ENCODE data around the gene DNAJC8. TPM values are rescaled to one million over a fixed set of nuclear protein-coding genes. Genes with fewer than 3 reads are reported as not detected.

Gene DNAJC8
- total and polyA plus RNA-seq, 10 of the 15 experiments (the other 5 are each of a cell fraction or from before 2014, with no cell fraction given) = 91.2 to 296 (median 152) TPM

GRCh38 chr1:28159243-28159642 lies 73.6 kb downstream of the DNAJC8 start:
- no TSS peak for BruUV-seq (replicated peaks)
- CTCF ChIA-PET = no interaction called here
- no peak overlapping the region for H2AFZ ChIP-seq (ENCODE audit: control insufficient read depth, low read depth, low read length)
- in situ Hi-C loops (cut with MboI) (no loop called here), intact Hi-C loops (cut with micrococcal nuclease; ENCODE audit: unreplicated experiment) (no loop called here)
- H4K20me1 ChIP-seq (ENCODE audit: control insufficient read depth, insufficient read depth) = no peaks in the 10 kb centered on the region; the same call in 1 of the 2 replicates
- H3K9ac ChIP-seq (ENCODE audit: control insufficient read depth, insufficient read depth, low read length) = no peak overlapping the region
- no peaks in the 10 kb centered on the region; the same call in 1 of the 2 replicates for H3K4me1 ChIP-seq (ENCODE audit: control insufficient read depth, insufficient read depth, low read length)
- POLR2A ChIA-PET = interaction anchor here (0.6 kb wide), 1 partner anchor 39 kb away, joined by 3 read pairs; no protein-coding TSS in a partner anchor
- H3K79me2 ChIP-seq (ENCODE audit: control insufficient read depth, insufficient read depth, low read length) = no peaks in the 10 kb centered on the region
- no peaks in the 10 kb centered on the region for H3K9me3 ChIP-seq (replicated peaks; ENCODE audit: control insufficient read depth, insufficient read depth, low read length)
- SMC1A ChIA-PET (ENCODE audit: uncharacterized antibody, unreplicated experiment) = interaction anchor here (1.2 kb wide), 1 partner anchor 9 kb away, joined by 3 read pairs; no protein-coding TSS in a partner anchor
- no peak for ATAC-seq
- H3K27ac ChIP-seq (ENCODE audit: control insufficient read depth, insufficient read depth) = no peak overlapping the region
- FAIRE-seq = peak; percentile 31
- TF ChIP-seq YY1 (IDR thresholded peaks at IDR 0.05; ENCODE audit: low read depth, low read length) (no peak), EZH2 (IDR thresholded peaks at IDR 0.05; ENCODE audit: borderline replicate concordance, control insufficient read depth, low read depth, low read length) (no peak), CREB1 (IDR thresholded peaks at IDR 0.05; ENCODE audit: low read depth) (no peak), POLR2AphosphoS5 (IDR thresholded peaks at IDR 0.05; ENCODE audit: low read length) (no peak), TCF12 (IDR thresholded peaks at IDR 0.05; ENCODE audit: low read depth, low read length) (no peak), RCOR1 (conservative IDR thresholded peaks at IDR 0.05; ENCODE audit: low read depth, low read length) (no peak), MTA2 (IDR thresholded peaks at IDR 0.05; ENCODE audit: low read depth) (no peak), ZBED1 (IDR thresholded peaks at IDR 0.05; ENCODE audit: borderline replicate concordance) (no peak), E4F1 (IDR thresholded peaks at IDR 0.05; ENCODE audit: borderline replicate concordance, partially characterized antibody) (no peak), ZZZ3 (IDR thresholded peaks at IDR 0.05; ENCODE audit: control insufficient read depth, insufficient read length, low read depth) (no peak)
- H3K27me3 ChIP-seq (replicated peaks in 1 of 2; ENCODE audit: control insufficient read depth in 2 of 2, insufficient read depth in 2 of 2, low read length in 1 of 2) = no peaks in the 10 kb centered on the region
- RAD21 ChIA-PET (ENCODE audit: unreplicated experiment) = interaction anchor here (0.8 to 2.7 kb wide), 2 partner anchors 11 to 27 kb away, joined by 4 to 13 read pairs; no protein-coding TSS in a partner anchor
- peaks cover 0 to 9% of the 10 kb centered on the region in 2 experiments; a peak in 2 of 4 replicates for H3K36me3 ChIP-seq (ENCODE audit: control insufficient read depth in 2 of 2, insufficient read depth in 2 of 2, low read length in 1 of 2)
- WGBS (ENCODE audit: insufficient coverage, insufficient replicate concordance, low lambda C conversion rate, missing lambda C conversion rate) = 81% methylated on average over 4 of the region's 4 CpGs
- no peak overlapping the region for H3K4me3 ChIP-seq
- H3K4me2 ChIP-seq (ENCODE audit: control insufficient read depth, insufficient read depth) = no peak overlapping the region
- DNase-seq (ENCODE audit: low read depth, low spot score) = no peak

Measured in GM12878 (cell line).